ENCODE data around the gene HINT2.

HINT2 gene

DNA sequence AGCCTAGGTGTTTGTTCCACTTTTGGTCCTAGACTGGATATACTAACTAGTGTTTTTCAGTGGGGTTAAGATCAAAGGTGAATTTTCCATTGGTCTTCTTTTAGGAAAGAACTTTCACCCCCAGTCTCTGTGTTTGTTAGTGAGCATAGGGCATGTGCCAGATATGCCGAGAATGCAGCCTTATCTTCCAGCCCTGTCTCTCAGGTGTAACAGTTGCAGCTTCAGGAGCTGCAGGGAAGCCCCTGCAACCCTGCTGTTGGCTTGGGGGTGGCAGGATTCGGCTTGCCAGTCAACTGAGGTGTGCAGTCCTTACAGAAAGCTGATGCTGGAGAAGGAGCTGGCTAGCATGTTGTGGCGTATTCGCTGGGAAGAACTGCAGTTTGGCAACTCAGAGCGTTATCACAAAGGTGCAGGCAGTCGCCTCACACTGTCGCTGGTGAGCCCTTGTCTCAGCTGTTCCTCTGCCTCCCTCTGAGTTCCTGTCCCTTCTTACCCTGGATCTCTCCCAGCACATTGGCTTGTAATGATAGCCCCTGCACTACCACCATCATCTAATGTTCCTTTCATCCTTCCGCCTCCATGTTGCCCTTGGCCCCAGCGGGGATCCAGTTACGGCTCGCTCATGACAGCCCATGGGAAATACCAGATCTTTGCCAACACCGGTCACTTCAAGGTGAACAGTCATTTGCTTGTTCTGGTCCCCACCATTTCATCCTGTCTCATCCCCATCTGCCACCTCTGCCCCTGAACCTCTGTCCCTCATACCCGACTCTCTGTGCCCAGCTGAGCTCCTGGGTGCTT is 13.3 kb downstream of the HINT2 start:
- Histone ChIP-seq H3K27me3 (ENCODE audit: control insufficient read depth, insufficient read depth, low read length) (no peaks in the 10 kb centered on the region), H3K27ac (ENCODE audit: low read length) (no peak overlapping the region), H3K36me3 (ENCODE audit: control insufficient read depth, low read depth, low read length) (peaks cover 2% of the 10 kb centered on the region), H3K9me3 (ENCODE audit: control insufficient read depth, low read depth, low read length) (no peaks in the 10 kb centered on the region), H3K4me1 (ENCODE audit: control insufficient read depth, low read depth, low read length) (no peaks in the 10 kb centered on the region), H3K9ac (ENCODE audit: low read length) (no peak overlapping the region), H3K4me3 (ENCODE audit: low read length) (no peak overlapping the region)

DNA sequence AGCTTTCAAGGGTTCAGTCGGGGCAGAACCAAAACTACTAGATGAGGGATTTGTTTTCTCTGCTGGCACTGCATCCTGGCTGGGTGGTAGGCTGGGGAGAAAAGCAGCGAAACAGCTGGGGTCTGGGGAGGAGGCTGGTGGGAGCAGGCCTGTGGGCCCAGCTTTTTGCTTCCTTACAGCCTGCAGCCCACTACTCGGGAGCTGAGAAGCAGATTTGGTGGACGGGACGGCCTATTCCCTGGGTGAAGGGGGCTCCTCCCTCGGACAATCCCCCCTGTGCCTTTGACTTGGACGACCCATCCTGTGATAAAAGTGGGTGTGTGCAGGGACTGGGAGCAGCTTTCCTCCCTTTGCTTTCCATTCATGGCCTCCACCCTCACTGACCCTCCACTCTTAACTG is 14.3 kb downstream of the HINT2 start:
- no peak overlapping the region for H3K4me3 ChIP-seq (ENCODE audit: low read length)
- H3K27me3 ChIP-seq (ENCODE audit: control insufficient read depth, insufficient read depth, low read length) = no peaks in the 10 kb centered on the region
- no peak overlapping the region for H3K27ac ChIP-seq (ENCODE audit: low read length)

GRCh38 chr9:35798658-35799374 is 16.0 kb downstream of the HINT2 start:
- Histone ChIP-seq H3K4me1 (ENCODE audit: control insufficient read depth, low read depth, low read length) (no peaks in the 10 kb centered on the region), H3K4me3 (ENCODE audit: low read length) (no peak overlapping the region), H3K27ac (ENCODE audit: low read length) (no peak overlapping the region), H3K9ac (ENCODE audit: low read length) (no peak overlapping the region), H3K27me3 (ENCODE audit: control insufficient read depth, insufficient read depth, low read length) (no peaks in the 10 kb centered on the region), H3K36me3 (ENCODE audit: control insufficient read depth, low read depth, low read length) (no peaks in the 10 kb centered on the region), H3K9me3 (ENCODE audit: control insufficient read depth, low read depth, low read length) (no peaks in the 10 kb centered on the region)

More for the DNA sequence above, 14.3 kb downstream of the HINT2 start:
- H3K36me3 ChIP-seq (ENCODE audit: control insufficient read depth, low read depth, low read length) = peaks cover 2% of the 10 kb centered on the region
- H3K9me3 ChIP-seq (ENCODE audit: control insufficient read depth, low read depth, low read length) = no peaks in the 10 kb centered on the region
- H3K4me1 ChIP-seq (ENCODE audit: control insufficient read depth, low read depth, low read length) = no peaks in the 10 kb centered on the region
- H3K9ac ChIP-seq (ENCODE audit: low read length) = no peak overlapping the region

- Histone ChIP-seq H3K27ac (ENCODE audit: low read length) (no peak overlapping the region), H3K27me3 (ENCODE audit: control insufficient read depth, insufficient read depth, low read length) (no peaks in the 10 kb centered on the region), H3K4me1 (ENCODE audit: control insufficient read depth, low read depth, low read length) (no peaks in the 10 kb centered on the region), H3K9me3 (ENCODE audit: control insufficient read depth, low read depth, low read length) (no peaks in the 10 kb centered on the region), H3K9ac (ENCODE audit: low read length) (no peak overlapping the region), H3K4me3 (ENCODE audit: low read length) (no peak overlapping the region), H3K36me3 (ENCODE audit: control insufficient read depth, low read depth, low read length) (no peaks in the 10 kb centered on the region)
Observed at GRCh38 chr9:35797311-35798109, 17.3 kb downstream of the HINT2 start.

GRCh38 chr9:35795695-35796094 is 19.1 kb downstream of the HINT2 start:
- H3K4me3 ChIP-seq (ENCODE audit: low read length) = no peak overlapping the region
- H3K27ac ChIP-seq (ENCODE audit: low read length) = no peak overlapping the region
- H3K9ac ChIP-seq (ENCODE audit: low read length) = no peak overlapping the region
- peaks cover 4% of the 10 kb centered on the region for H3K27me3 ChIP-seq (ENCODE audit: control insufficient read depth, insufficient read depth, low read length)
- H3K36me3 ChIP-seq (ENCODE audit: control insufficient read depth, low read depth, low read length) = no peaks in the 10 kb centered on the region
- H3K9me3 ChIP-seq (ENCODE audit: control insufficient read depth, low read depth, low read length) = no peaks in the 10 kb centered on the region
- peaks cover 4% of the 10 kb centered on the region for H3K4me1 ChIP-seq (ENCODE audit: control insufficient read depth, low read depth, low read length)

DNA sequence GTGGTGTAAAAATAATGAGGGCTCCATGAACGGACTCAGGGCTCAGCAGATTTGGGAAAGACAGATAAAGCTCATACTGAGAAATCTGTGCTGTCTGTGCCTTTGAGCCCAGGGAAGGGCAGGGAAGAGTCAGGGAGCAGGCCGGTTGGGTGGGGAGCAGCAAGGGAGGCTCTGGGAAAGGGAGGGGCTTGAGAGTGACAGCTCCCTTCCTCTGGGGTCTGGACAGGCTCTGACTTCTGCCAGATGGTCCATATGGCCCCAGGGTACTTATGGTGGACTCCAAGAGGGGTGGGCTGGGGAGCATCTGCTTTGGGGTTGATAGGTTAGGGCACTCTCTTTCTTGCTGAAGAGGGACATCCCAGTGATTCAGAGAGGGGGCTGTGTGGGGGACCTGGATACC is 21.4 kb downstream of the HINT2 start:
- peaks cover 12% of the 10 kb centered on the region for H3K4me1 ChIP-seq (ENCODE audit: control insufficient read depth, low read depth, low read length)
- H3K9ac ChIP-seq (ENCODE audit: low read length) = no peak overlapping the region
- no peak overlapping the region for H3K27ac ChIP-seq (ENCODE audit: low read length)
- H3K27me3 ChIP-seq (ENCODE audit: control insufficient read depth, insufficient read depth, low read length) = peaks cover 7% of the 10 kb centered on the region
- H3K4me3 ChIP-seq (ENCODE audit: low read length) = no peak overlapping the region
- no peaks in the 10 kb centered on the region for H3K9me3 ChIP-seq (ENCODE audit: control insufficient read depth, low read depth, low read length)
- no peaks in the 10 kb centered on the region for H3K36me3 ChIP-seq (ENCODE audit: control insufficient read depth, low read depth, low read length)

- Histone ChIP-seq H3K4me3 (ENCODE audit: low read length) (no peak overlapping the region), H3K9me3 (ENCODE audit: control insufficient read depth, low read depth, low read length) (no peaks in the 10 kb centered on the region), H3K27me3 (ENCODE audit: control insufficient read depth, insufficient read depth, low read length) (peaks cover 7% of the 10 kb centered on the region), H3K27ac (ENCODE audit: low read length) (no peak overlapping the region), H3K36me3 (ENCODE audit: control insufficient read depth, low read depth, low read length) (no peaks in the 10 kb centered on the region), H3K9ac (ENCODE audit: low read length) (no peak overlapping the region), H3K4me1 (ENCODE audit: control insufficient read depth, low read depth, low read length) (peaks cover 12% of the 10 kb centered on the region)
Observed at GRCh38 chr9:35792826-35793225, 22.0 kb downstream of the HINT2 start.

- Histone ChIP-seq H3K4me3 (ENCODE audit: low read length) (peak overlapping the region; percentile 61), H3K36me3 (ENCODE audit: control insufficient read depth, low read depth, low read length) (no peaks in the 10 kb centered on the region), H3K9me3 (ENCODE audit: control insufficient read depth, low read depth, low read length) (no peaks in the 10 kb centered on the region), H3K9ac (ENCODE audit: low read length) (no peak overlapping the region), H3K27ac (ENCODE audit: low read length) (no peak overlapping the region), H3K4me1 (ENCODE audit: control insufficient read depth, low read depth, low read length) (peaks cover 12% of the 10 kb centered on the region), H3K27me3 (ENCODE audit: control insufficient read depth, insufficient read depth, low read length) (peaks cover 7% of the 10 kb centered on the region)
Observed at GRCh38 chr9:35792024-35792813, 22.6 kb downstream of the HINT2 start.

DNA sequence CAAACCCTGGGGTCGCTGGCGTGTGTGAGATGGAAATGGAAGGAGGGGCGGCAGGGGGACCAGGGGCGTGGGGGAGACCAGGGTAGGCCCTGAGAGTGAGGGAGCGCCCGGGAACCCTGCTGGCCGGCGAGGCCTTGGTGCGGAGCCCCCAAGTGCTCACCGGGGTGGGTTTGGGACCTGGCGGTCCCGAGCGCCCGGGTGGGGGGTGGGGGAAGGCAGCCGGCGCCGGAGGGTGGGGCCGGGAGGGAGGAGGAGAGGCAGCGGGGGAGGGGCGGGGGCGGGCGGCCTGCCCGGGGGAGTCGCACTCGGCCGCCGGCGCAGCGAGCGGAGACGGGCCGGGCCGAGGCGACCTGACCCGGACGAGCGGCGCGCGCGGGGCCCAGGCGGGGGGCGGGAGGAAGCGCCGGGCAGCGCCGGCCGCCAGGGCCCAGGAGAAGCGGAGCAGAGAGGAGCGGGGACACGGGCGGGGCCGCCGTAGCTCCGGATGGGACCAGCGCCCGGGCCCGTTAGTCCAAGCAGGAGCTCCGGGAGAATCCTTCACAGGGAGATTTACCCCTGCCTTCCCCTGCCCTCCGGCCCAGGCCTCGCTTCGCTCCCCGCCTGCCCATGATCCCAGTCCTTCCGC is 23.4 kb downstream of the HINT2 start, which contains the start of gene NPR2:
Gene NPR2 (plus strand): TSS at position 295 of the 625 bp plus-strand sequence. CDS start 818 bp downstream, outside the sequence.
- Histone ChIP-seq H3K4me3 (ENCODE audit: low read length) (peak within 1 kb of the TSS; percentile 61), H3K9ac (ENCODE audit: low read length) (peak within 1 kb of the TSS; percentile 26), H3K36me3 (ENCODE audit: control insufficient read depth, low read depth, low read length) (no peaks in the 10 kb centered on the region)

GRCh38 chr9:35790385-35791296 is 24.2 kb downstream of the HINT2 start:
- Histone ChIP-seq H3K27me3 (ENCODE audit: control insufficient read depth, insufficient read depth, low read length) (peaks cover 7% of the 10 kb centered on the region), H3K4me1 (ENCODE audit: control insufficient read depth, low read depth, low read length) (peaks cover 12% of the 10 kb centered on the region), H3K27ac (ENCODE audit: low read length) (no peak overlapping the region), H3K4me3 (ENCODE audit: low read length) (peak overlapping the region; percentile 48), H3K36me3 (ENCODE audit: control insufficient read depth, low read depth, low read length) (no peaks in the 10 kb centered on the region), H3K9ac (ENCODE audit: low read length) (peak overlapping the region; percentile 26), H3K9me3 (ENCODE audit: control insufficient read depth, low read depth, low read length) (no peaks in the 10 kb centered on the region)

More for the DNA sequence above, 23.4 kb downstream of the HINT2 start, which contains the start of gene NPR2:
- H3K4me1 ChIP-seq (ENCODE audit: control insufficient read depth, low read depth, low read length) = peaks cover 12% of the 10 kb centered on the region
- no peaks in the 10 kb centered on the region for H3K9me3 ChIP-seq (ENCODE audit: control insufficient read depth, low read depth, low read length)
- no peak within 1 kb of the TSS for H3K27ac ChIP-seq (ENCODE audit: low read length)
- H3K27me3 ChIP-seq (ENCODE audit: control insufficient read depth, insufficient read depth, low read length) = peaks cover 7% of the 10 kb centered on the region

Measured in iPS-18a (cell line).